Fibroblast of skin of left quadriceps (primary cell): Measurements from ENCODE around the gene TSPAN4.

Source experiments
- DNase-seq, 2 experiments: peaks; one replicate each; pipeline ENCODE4 v3.0.0-alpha.2; 2013; ENCODE audit warnings: low read depth in 2 of 2

Gene TSPAN4

GRCh38 chr11:804599-804964 is 38.1 kb upstream of the TSPAN4 start:
- no peak for DNase-seq

GRCh38 chr11:808427-809286 is 34.0 kb upstream of the TSPAN4 start:
- DNase-seq: no peak

DNA sequence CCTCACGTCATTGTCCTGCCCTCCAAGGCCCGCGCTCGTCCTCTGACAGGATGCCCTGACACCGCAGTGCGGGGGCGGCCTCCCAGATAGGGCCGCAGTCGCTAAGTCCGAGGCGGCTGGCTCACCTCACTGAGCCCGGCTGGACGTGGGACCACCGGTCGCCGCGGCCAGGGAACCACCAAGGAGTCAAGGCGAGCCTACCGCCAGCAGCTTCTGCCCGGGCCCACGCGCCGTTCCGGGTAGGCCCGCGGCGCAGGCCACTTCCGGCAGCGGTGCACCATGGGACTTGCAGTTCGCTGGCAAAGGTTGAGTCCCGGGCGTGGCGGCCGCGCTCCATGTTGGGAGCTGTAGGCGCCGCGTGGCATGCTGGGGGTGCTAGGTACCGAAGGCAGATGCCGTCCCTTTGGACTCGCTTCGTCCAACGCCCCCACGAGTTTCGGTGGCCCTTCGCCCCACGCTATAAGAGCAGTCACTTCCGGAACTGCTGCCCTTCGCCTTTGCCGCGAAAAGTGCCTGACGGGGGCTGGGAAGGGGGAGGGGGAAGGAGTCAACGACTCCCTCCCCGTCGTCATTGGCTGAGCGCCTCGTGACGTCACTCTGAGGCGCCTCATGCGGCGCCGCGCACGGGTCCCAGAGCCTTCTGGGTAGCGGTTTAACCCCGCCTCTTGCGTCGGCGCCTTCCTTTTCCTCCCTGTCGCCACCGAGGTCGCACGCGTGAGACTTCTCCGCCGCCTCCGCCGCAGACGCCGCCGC is 33.2 kb upstream of the TSPAN4 start, which contains the start of gene RPLP2:
RPLP2 (plus strand) TSS at position 681 of the 753 bp plus-strand sequence. CDS start 268 bp downstream, outside the sequence.
- peak; percentile 93 to 94 for DNase-seq

DNA sequence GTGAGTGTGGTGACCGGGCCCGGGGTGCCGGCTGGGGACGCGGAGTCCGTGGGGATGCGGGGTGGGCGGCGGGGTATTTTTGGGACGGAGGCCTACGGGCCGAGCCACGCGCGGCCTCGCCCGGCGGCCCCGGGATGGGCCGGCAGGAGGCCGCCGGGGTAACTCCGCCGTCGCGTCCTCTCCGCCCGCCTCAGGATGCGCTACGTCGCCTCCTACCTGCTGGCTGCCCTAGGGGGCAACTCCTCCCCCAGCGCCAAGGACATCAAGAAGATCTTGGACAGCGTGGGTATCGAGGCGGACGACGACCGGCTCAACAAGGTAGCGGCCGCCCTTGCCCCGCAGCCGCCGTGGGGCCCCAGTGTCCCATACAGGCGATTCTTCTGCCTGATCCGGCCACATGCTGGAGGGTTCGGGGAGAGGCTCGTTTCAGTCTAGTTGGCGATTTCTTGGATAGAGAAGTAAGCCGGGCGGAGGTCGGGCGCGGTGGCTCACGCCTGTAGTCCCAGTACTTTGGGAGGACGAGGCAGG is 32.5 kb upstream of the TSPAN4 start:
- no peak for DNase-seq

DNA sequence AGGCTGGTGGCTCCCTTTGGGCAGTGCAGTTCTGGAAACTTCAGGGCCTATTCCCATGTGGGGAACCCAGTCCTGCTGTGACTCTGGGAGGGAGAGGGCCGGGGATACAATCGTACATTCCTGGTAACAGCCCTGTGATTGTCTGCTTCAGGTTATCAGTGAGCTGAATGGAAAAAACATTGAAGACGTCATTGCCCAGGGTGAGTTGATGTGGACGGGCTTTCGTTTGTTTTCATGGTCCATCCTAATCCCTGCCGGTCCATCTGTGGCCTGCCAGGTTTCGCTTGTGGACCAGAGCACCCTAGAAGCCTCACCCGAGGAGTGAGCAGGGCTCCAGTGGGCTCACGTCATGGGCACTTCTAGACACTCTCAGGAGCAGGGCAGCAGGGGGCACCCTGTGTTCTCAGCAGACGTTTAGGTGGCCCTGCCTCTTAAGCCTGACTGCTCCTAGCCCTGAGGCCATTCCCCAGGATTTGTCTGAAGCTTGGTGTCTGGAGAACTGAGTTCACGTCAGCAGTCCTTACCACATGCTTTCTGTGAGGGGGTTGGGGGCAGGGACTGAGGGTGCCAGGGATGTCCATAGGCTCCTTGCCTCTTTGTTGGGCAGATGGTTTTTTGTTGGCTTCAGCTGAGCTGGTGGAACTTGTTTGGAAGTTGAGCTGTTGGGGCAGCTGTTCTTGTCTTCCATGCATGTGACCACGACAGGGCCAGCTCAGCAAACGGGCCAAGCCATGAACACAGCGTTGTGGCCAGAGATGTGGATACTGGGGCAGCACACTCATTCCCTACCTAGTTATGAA is 31.0 kb upstream of the TSPAN4 start:
- no peak for DNase-seq

GRCh38 chr11:812390-812789 is 30.3 kb upstream of the TSPAN4 start:
- DNase-seq: no peak

- DNase-seq: no peak
Measured at GRCh38 chr11:813072-813455, 29.6 kb upstream of the TSPAN4 start.

DNA sequence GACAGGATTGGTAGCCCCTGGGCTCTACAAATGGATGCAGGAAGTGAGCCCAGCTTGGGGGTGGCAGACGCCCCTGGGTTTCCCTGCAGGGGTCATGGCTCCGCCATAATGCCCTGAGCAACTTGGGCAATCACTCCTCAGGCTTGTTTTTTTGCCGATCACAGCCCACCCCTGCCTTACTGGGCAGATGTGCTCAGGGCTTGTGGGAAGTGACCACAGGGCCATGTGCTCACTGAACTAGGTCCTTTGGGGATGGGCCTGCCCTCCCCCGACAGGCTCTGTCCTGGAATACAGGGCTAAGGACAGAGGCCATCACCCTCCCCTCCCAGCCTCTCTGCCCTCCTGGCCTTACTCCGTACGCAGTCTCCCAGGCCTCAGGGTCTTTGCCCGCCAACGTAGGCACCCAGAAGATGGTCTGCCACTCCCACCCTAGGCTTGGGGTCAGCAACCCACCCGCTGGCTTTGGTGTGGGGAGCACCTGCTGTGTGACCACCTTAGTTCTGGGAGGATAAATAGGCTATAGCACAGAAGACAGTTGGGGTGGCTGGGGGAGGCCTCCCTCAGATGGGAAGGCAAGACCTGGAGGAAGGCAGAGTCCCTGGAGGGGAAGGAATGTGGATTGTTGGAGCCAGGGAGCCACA is 29.1 kb upstream of the TSPAN4 start:
- DNase-seq: no peak

DNA sequence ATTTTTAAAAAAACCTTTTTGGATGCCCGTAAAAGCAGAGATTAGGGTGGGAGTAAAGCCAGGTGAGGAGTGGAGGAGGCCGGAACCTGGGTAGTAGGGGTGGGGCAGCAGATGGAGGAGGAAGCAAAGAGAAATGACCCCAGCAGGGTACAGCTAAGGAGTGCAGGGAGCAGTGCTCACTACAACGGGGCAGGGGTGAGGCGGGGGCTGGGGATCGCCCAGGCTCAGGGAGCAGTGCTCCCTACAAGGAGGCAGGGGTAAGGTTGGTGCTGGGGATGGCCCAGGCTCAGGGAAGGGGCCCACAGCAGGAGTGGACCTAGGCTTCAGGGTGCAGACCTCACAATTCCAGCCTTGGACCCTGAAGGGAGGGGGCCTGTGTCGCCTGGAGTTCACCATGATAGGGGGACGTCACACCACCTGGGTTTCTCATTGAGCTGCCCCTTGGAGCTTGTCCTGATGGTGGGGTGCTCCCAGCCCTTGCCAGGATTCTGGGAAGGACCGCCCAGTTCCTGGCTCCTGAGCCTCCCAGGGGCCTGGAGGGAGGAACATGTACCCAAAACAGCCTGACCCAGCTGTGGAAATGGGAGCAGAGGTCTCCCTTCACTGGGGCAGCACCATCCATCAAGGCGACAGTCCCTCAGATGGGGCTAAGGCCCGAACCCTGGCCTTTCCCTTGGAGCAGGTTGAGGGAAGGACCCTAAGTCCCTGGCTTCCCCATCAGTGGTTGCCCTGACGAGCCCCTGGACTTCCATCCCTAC is 26.8 kb upstream of the TSPAN4 start:
- DNase-seq: no peak

GRCh38 chr11:816433-816779 is 26.2 kb upstream of the TSPAN4 start:
- no peak for DNase-seq

DNA sequence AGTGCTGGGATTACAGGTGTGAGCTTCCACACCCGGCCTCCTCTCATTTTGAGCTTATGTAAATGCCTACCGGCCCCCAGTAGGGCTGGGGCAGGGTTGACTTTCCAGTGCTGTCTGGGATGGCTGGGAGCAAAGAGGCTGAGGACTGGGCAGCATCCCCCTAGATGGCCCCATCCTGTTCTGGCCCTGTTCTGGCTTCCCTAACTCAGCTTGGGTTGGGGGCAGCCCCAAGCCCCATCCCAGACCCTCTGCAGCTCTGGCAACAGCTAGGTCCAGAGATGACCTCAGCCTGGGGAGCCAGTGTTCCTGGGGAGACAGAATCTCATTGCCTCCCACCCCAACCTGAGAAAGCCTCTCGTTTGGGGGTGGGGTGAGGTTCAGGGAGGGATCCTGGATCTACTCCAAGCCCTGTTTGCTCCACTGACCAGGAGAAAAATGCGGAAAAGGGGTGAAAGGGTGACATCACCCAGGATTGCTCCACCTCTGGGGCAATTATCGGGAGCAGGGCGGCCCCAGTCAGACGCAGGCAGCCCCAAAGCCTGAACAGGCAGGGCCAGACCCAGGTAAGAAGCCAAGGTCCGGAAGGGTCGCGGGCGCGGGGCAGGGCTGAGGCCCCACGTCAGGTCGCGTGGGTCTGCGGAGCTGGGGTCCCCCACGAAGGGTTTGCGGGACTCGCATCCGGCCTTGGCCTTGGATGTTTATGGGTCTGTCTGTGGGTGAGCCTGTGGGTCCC is 24.1 kb upstream of the TSPAN4 start, which contains the start of gene PNPLA2:
PNPLA2 (plus strand) TSS at position 519 of the 733 bp plus-strand sequence. CDS start 805 bp downstream, outside the sequence.
- DNase-seq: no peak

- DNase-seq: peak; percentile 68 to 71
Measured at GRCh38 chr11:819129-819931, 23.3 kb upstream of the TSPAN4 start.

- DNase-seq: no peak
Measured at GRCh38 chr11:819943-820649, 22.6 kb upstream of the TSPAN4 start.

DNA sequence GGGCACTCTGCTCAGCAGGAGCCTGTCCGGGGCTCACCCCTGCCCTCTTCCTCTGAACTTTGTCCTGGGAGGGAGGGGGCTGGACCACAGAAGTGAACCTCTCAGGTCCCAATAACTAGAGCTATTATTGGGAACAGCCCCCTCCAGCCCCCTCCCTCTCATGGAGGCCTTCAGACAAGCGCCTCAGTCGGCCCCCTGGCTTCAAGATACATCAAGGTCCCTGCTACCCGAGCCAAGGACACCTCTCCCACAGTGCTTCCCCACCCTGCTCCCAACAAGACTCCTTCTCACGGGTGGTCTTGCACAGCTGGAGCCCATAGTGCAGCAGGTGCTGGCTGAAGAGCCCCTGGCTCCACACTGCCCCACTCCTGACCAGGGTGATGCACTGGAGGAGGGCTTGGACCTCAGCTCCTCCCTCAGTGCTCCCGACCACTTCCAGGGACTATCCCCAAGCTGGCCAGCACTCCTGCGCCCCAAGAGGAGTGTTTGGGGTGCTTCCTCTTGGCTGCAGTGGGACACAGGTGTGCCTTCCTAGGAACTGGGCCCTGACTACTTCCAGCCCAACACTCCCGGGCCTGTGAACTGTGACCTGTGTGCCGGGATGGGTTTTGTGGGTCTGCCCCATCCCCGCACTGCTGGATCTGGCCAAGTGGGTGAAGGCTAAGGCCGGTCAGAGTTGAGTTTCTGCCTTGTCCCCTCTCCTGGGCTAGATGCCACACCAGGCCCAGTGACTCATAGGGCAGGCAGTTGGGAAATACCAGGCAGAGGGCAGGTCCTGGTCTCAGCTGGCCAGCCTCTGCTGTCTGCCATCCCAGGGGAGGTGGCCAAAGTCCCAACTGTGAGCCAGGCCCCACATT is 21.8 kb upstream of the TSPAN4 start:
- no peak for DNase-seq

DNA sequence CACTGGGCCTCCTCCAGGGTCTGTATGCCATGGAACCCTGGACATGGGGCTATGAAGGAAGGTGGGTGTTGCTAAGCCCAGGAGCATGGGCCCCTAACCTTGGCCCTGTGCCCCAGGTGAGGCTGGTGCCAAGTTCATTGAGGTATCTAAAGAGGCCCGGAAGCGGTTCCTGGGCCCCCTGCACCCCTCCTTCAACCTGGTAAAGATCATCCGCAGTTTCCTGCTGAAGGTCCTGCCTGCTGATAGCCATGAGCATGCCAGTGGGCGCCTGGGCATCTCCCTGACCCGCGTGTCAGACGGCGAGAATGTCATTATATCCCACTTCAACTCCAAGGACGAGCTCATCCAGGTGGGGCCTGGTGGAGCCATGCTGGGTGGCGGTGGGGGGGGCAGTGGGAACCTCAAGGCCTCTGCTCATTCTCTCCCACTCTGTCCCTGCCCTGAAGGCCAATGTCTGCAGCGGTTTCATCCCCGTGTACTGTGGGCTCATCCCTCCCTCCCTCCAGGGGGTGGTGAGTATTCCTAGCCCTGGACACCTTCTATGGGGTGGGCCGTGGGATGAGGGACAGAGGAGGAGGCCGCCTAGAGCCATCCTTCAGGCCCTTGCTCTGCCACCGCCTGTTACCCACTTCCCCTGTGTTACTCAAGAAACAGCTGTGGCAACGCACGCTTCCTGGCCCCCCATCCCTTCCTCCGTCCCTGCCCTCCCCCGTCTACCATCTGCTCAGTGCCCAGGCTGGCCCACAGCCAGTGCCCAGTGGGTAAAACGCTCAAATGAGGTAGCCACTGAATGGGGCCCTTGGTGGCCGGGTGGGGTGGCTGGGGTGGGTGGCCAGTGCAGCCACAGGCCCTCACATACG is 20.9 kb upstream of the TSPAN4 start:
- DNase-seq: no peak

GRCh38 chr11:823441-824291 is 19.0 kb upstream of the TSPAN4 start:
- no peak for DNase-seq
